ENCODE results near the gene FAR2. TPM values are rescaled to one million over a fixed set of nuclear protein-coding genes. Genes with fewer than 3 reads are reported as not detected.

Gene FAR2
- polyA plus RNA-seq, 3 donors = 14.8 to 38.0 (median 35.8) TPM

DNA sequence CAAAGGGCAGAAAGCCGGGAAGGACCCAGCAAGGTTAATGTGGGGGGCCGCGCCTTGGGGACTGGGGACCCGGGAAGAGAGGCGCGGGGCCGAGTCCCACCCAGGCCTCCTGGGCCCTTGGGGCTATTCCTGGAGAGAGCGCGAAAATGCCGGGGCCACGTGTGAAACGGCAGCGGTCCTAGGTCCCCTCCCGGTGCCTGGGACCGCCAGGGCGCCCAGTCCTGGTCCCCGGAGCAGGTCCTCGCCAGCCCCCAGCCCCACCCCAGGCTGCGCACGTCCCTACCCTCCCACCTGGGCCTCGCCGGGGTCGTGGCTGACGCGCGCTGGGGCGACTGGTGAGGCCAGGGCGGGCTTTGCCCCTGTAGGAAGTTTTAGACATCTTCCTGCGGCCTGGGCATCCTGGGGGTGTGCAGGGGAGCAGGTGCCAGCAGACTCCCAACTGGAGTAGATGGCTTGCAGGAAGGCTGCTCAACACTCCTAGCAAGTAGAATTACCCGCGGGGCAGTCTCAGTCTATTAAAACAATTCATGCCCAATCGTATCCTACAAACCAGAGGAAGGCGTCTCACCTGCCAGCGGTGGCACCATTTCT lies 708 bp downstream of the FAR2 start:
- Mint-ChIP-seq H3K4me3 (peak overlapping the region; percentile 97 to 99), H3K4me1 (peaks cover 50% of the 10 kb centered on the region), H3K36me3 (peaks cover 0 to 4% of the 10 kb centered on the region in 2 donors), H3K27ac (peak overlapping the region in 5 of 7 donors; percentile 26 to 100 (median 96)), H3K27me3 (ENCODE audit: low read depth in 3 of 3) (peaks cover 0 to 4% (median 3%) of the 10 kb centered on the region in 3 donors), H3K9me3 (peaks cover 0 to 3% (median 0%) of the 10 kb centered on the region in 7 donors)
- Histone ChIP-seq H3K36me3 (replicated peaks in 1 of 2; ENCODE audit: control insufficient read depth in 1 of 2, insufficient read depth in 2 of 2, low read length in 2 of 2) (no peaks in the 10 kb centered on the region), H3K9me3 (replicated peaks in 1 of 2; ENCODE audit: control insufficient read depth in 1 of 2, insufficient read depth in 1 of 2, low read length in 2 of 2) (no peaks in the 10 kb centered on the region), H3K4me1 (ENCODE audit: control insufficient read depth in 1 of 2, insufficient read depth in 2 of 2, low read length in 2 of 2) (peaks cover 54 to 63% of the 10 kb centered on the region in 2 donors), H3K4me2 (replicated peaks; ENCODE audit: extremely low read depth, low read length, poor library complexity, severe bottlenecking) (peak overlapping the region; percentile 95), H2AFZ (ENCODE audit: insufficient read depth, low read depth, low read length, poor library complexity, severe bottlenecking) (peak overlapping the region; percentile 91), H3K27ac (ENCODE audit: low read depth in 1 of 2, low read length in 2 of 2) (peak overlapping the region; percentile 68 to 96), H3K27me3 (ENCODE audit: control insufficient read depth in 2 of 2, insufficient read depth in 2 of 2, low read length in 2 of 2) (no peaks in the 10 kb centered on the region), H4K20me1 (ENCODE audit: insufficient read depth, low read length) (no peaks in the 10 kb centered on the region), H3K9ac (ENCODE audit: insufficient read depth, low read length, poor library complexity, severe bottlenecking) (peak overlapping the region; percentile 88), H3K79me2 (ENCODE audit: insufficient read depth, low read length) (peaks cover 61% of the 10 kb centered on the region), H3K4me3 (replicated peaks in 1 of 3; ENCODE audit: low read depth in 2 of 3, low read length in 3 of 3) (peak overlapping the region; percentile 76 to 91 (median 87))
- DNase-seq = no peak
- under 1% methylated on average over 23 of the region's 34 CpGs for WGBS (ENCODE audit: insufficient coverage)
- TF ChIP-seq, protein P1, sequence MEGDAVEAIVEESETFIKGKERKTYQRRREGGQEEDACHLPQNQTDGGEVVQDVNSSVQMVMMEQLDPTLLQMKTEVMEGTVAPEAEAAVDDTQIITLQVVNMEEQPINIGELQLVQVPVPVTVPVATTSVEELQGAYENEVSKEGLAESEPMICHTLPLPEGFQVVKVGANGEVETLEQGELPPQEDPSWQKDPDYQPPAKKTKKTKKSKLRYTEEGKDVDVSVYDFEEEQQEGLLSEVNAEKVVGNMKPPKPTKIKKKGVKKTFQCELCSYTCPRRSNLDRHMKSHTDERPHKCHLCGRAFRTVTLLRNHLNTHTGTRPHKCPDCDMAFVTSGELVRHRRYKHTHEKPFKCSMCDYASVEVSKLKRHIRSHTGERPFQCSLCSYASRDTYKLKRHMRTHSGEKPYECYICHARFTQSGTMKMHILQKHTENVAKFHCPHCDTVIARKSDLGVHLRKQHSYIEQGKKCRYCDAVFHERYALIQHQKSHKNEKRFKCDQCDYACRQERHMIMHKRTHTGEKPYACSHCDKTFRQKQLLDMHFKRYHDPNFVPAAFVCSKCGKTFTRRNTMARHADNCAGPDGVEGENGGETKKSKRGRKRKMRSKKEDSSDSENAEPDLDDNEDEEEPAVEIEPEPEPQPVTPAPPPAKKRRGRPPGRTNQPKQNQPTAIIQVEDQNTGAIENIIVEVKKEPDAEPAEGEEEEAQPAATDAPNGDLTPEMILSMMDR (IDR thresholded peaks at IDR 0.05) = no peak
- intact Hi-C loops (cut with micrococcal nuclease) = loop anchor here (1.0 to 10.0 kb wide), 4 partner anchors 10 to 95 kb away; no protein-coding TSS in a partner anchor

DNA sequence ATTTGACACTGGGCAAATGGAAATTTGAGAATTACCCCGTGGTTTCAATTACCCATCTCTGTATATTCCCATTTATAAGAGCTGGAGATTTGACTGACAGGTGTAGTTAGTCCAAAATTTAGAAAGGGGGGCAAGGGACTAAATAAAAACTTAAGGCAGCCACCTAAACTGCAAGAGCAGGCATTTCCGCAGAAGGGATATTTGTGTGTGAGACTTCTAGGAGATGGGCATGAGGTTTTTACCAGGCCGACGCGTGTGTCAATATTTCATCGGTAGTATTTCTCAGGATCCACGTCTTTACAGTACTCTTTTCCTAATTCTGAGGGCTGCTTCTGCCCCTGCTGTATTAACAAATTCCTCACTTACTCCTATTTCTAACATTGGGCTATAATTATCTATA lies 1.4 kb downstream of the FAR2 start:
- TF ChIP-seq, protein P1 (IDR thresholded peaks at IDR 0.05) = no peak
- Histone ChIP-seq H3K4me2 (replicated peaks; ENCODE audit: extremely low read depth, low read length, poor library complexity, severe bottlenecking) (peak overlapping the region; percentile 95), H3K9ac (ENCODE audit: insufficient read depth, low read length, poor library complexity, severe bottlenecking) (no peak overlapping the region), H3K27ac (ENCODE audit: low read depth in 1 of 2, low read length in 2 of 2) (no peak overlapping the region), H3K9me3 (replicated peaks in 1 of 2; ENCODE audit: control insufficient read depth in 1 of 2, insufficient read depth in 1 of 2, low read length in 2 of 2) (no peaks in the 10 kb centered on the region), H3K79me2 (ENCODE audit: insufficient read depth, low read length) (peaks cover 67% of the 10 kb centered on the region), H2AFZ (ENCODE audit: insufficient read depth, low read depth, low read length, poor library complexity, severe bottlenecking) (peak overlapping the region; percentile 91), H3K4me1 (ENCODE audit: control insufficient read depth in 1 of 2, insufficient read depth in 2 of 2, low read length in 2 of 2) (peaks cover 61 to 70% of the 10 kb centered on the region in 2 donors), H4K20me1 (ENCODE audit: insufficient read depth, low read length) (no peaks in the 10 kb centered on the region), H3K36me3 (replicated peaks in 1 of 2; ENCODE audit: control insufficient read depth in 1 of 2, insufficient read depth in 2 of 2, low read length in 2 of 2) (no peaks in the 10 kb centered on the region), H3K27me3 (ENCODE audit: control insufficient read depth in 2 of 2, insufficient read depth in 2 of 2, low read length in 2 of 2) (no peaks in the 10 kb centered on the region), H3K4me3 (replicated peaks in 1 of 3; ENCODE audit: low read depth in 2 of 3, low read length in 3 of 3) (peak overlapping the region in 2 of 3 experiments; percentile 76 to 91)
- WGBS (ENCODE audit: insufficient coverage) = no CpG with 5 or more reads among the region's 7 CpGs
- intact Hi-C loops (cut with micrococcal nuclease) = loop anchor here (10.0 kb wide), 3 partner anchors 54 to 94 kb away; no protein-coding TSS in a partner anchor
- H3K4me3 Mint-ChIP-seq = peak overlapping the region; percentile 97 to 99
- peaks cover 0 to 4% of the 10 kb centered on the region in 2 donors for H3K36me3 Mint-ChIP-seq
- H3K27ac Mint-ChIP-seq = peak overlapping the region in 4 of 7 donors; percentile 5 to 85 (median 48)
- H3K9me3 Mint-ChIP-seq = no peaks in the 10 kb centered on the region
- no peak for DNase-seq
- H3K4me1 Mint-ChIP-seq = peaks cover 55% of the 10 kb centered on the region
- H3K27me3 Mint-ChIP-seq (ENCODE audit: low read depth in 3 of 3) = peaks cover 0 to 4% (median 3%) of the 10 kb centered on the region in 3 donors

Measured in CD14-positive monocyte (primary cell).